Body of pancreas (tissue), 4 donors: ENCODE measurements around the gene PDE1C.

Experiments
- CTCF ChIP-seq, 7 experiments: fragments of 450-650 bp in 4 of 7; fragments of 200-600 bp in 3 of 7; sonication (generic) in 3 of 7; IDR thresholded peaks; one replicate each; pipeline ENCODE4 v1.5.1; 2016 to 2019; ENCODE audit warnings: antibody characterized with exemption in 7 of 7
- POLR2A ChIP-seq, 3 donors: fragments of 450-650 bp; IDR thresholded peaks; one replicate each; pipeline ENCODE4 v1.6.1; 2016; ENCODE audit warnings: antibody characterized with exemption in 3 of 3, mild to moderate bottlenecking in 2 of 3

GRCh38 chr7:31903962-31904361 lies 166.2 kb downstream of the PDE1C start:
- TF ChIP-seq CTCF (IDR thresholded peaks at IDR 0.05) (no peak), POLR2A (IDR thresholded peaks at IDR 0.05) (no peak)
